GM12878 (cell line): ENCODE data around the gene GDAP2. TPM values are rescaled to one million over a fixed set of nuclear protein-coding genes. Genes with fewer than 3 reads are reported as not detected.

Experiments used
- ATAC-seq: fragments of 200-7000 bp; cut with Tn5 transposase; 3 replicates; pipeline ENCODE4 v1.9.1; 2020; ENCODE audit warnings: mild to moderate bottlenecking, moderate library complexity
- BruUV-seq: library from RNA; stranded (reverse); fragments of 400-500 nt; replicated peaks from 2 replicates; lab custom pipeline; 2021; lab: Mats Ljungman, UMichigan
- CTCF ChIA-PET: fragments of 300-600 bp; sonication (Branson Sonifier 250); formaldehyde crosslinking; extraction: SDS; loops from one replicate; lab custom pipeline; 2021; ENCODE audit warnings: inconsistent platforms; lab: Yijun Ruan, JAX
- POLR2A ChIA-PET: fragments of 350-600 bp; formaldehyde crosslinking; extraction: SDS; loops from one replicate; lab custom pipeline; 2021; ENCODE audit warnings: inconsistent platforms; lab: Charles Lee
- RAD21 ChIA-PET: fragments of 300-600 bp; sonication (Branson Sonifier 250); formaldehyde crosslinking; loops from one replicate; lab custom pipeline; 2023; ENCODE audit warnings: antibody characterized with exemption; ENCODE audit not compliant: unreplicated experiment; lab: Charles Lee
- SMC1A ChIA-PET: fragments of 300-600 bp; sonication (Branson Sonifier 250); formaldehyde crosslinking; loops from one replicate; lab custom pipeline; 2023; ENCODE audit not compliant: unreplicated experiment, uncharacterized antibody; lab: Charles Lee
- DNase-seq: peaks from one replicate; pipeline ENCODE4 v3.0.0-alpha.2; 2011; ENCODE audit warnings: low read depth, low spot score
- FAIRE-seq: peaks from 3 replicates; lab custom pipeline; 2011; peaks lifted over from hg19 to GRCh38; lab: Jason Lieb, UNC
- H2AFZ ChIP-seq: 2 replicates; pipeline ENCODE4 v1.6.0; 2011; ENCODE audit warnings: low read depth, low read length, control low read depth; ENCODE audit not compliant: control insufficient read depth
- H3K27ac ChIP-seq: 2 replicates; pipeline ENCODE4 v1.5.1; 2011; ENCODE audit warnings: control low read depth; ENCODE audit not compliant: control insufficient read depth, insufficient read depth
- H3K27me3 ChIP-seq, 2 experiments: replicated peaks in 1 of 2; 2 replicates each; pipeline versions ENCODE4 v1.6.0 to v1.6.1; 2011; ENCODE audit warnings: low read length in 1 of 2; ENCODE audit not compliant: control insufficient read depth in 2 of 2, insufficient read depth in 2 of 2
- H3K36me3 ChIP-seq, 2 experiments: 2 replicates each; pipeline ENCODE4 v1.5.1; 2011; ENCODE audit warnings: low read length in 1 of 2; ENCODE audit not compliant: control insufficient read depth in 2 of 2, insufficient read depth in 2 of 2
- H3K4me1 ChIP-seq: 2 replicates; pipeline ENCODE4 v1.6.1; 2011; ENCODE audit warnings: mild to moderate bottlenecking, low read length, moderate library complexity, mixed read lengths; ENCODE audit not compliant: control insufficient read depth, insufficient read depth
- H3K4me2 ChIP-seq: 2 replicates; pipeline ENCODE4 v1.6.0; 2011; ENCODE audit warnings: control low read depth; ENCODE audit not compliant: control insufficient read depth, insufficient read depth
- H3K4me3 ChIP-seq: fragments of 200-600 bp; sonication (generic); 2 replicates; pipeline ENCODE4 v1.5.1; 2016
- H3K79me2 ChIP-seq: 2 replicates; pipeline ENCODE4 v1.6.0; 2011; ENCODE audit warnings: low read length; ENCODE audit not compliant: control insufficient read depth, insufficient read depth
- H3K9ac ChIP-seq: 2 replicates; pipeline ENCODE4 v1.8.0; 2011; ENCODE audit warnings: low read length, control low read depth, mixed read lengths; ENCODE audit not compliant: control insufficient read depth, insufficient read depth
- H3K9me3 ChIP-seq: replicated peaks from 3 replicates; pipeline ENCODE4 v1.5.1; 2011; ENCODE audit warnings: mild to moderate bottlenecking, low read length; ENCODE audit not compliant: control insufficient read depth, insufficient read depth
- H4K20me1 ChIP-seq: 2 replicates; pipeline ENCODE4 v1.6.0; 2011; ENCODE audit not compliant: control insufficient read depth, insufficient read depth
- JUND ChIP-seq: IDR thresholded peaks from 2 replicates; pipeline ENCODE4 v1.6.1; 2012; ENCODE audit warnings: low read depth, mild to moderate bottlenecking, low read length, improper control_type of control experiment, moderate library complexity
- MEF2B ChIP-seq: fragments of 450-650 bp; IDR thresholded peaks from 2 replicates; pipeline ENCODE4 v1.6.1; 2018; ENCODE audit warnings: mild to moderate bottlenecking, moderate library complexity; ENCODE audit not compliant: partially characterized antibody, poor library complexity, severe bottlenecking
- ZBTB40 ChIP-seq: fragments of 450-650 bp; IDR thresholded peaks from 2 replicates; pipeline ENCODE4 v1.6.1; 2016; ENCODE audit warnings: mild to moderate bottlenecking, moderate library complexity, borderline replicate concordance
- WGBS: methylation state at CpG from one replicate; pipeline ENCODE4 v1.1.6; 2016; ENCODE audit warnings: low lambda C conversion rate; ENCODE audit not compliant: insufficient replicate concordance, insufficient coverage; ENCODE audit errors: missing lambda C conversion rate; 5-methylcytosine and 5-hydroxymethylcytosine counted together
- in situ Hi-C: fragments of 300-500 bp; cut with MboI; formaldehyde crosslinking; loops from 9 replicates; pipeline ENCODE4 v1.14.3; 2018; ENCODE audit warnings: mixed read lengths
- intact Hi-C: fragments of 100-400 bp; cut with micrococcal nuclease; formaldehyde crosslinking; loops from one replicate; pipeline ENCODE4 v1.14.2; 2022; ENCODE audit not compliant: unreplicated experiment
- polyA plus RNA-seq, 11 experiments: library from polyadenylated mRNA; depleted of rRNA in 4 of 11; unstranded in 6 of 11; stranded (reverse) in 5 of 11; fragments of >200 nt; fragmentation: Nextera tagmentation in 4 of 11; fragmentation: Illumina TruSeq in 1 of 11; extraction: Ambion mirVana in 4 of 11; extraction: Trizol in 1 of 11; gene quantifications; 1 replicate in 1 of 11; 2 replicates in 10 of 11; pipeline versions ENCODE4 v1.2.1 to v1.2.3, GENCODE V29; 2011 to 2016; ENCODE audit warnings: inconsistent platforms in 2 of 11, missing spikeins in 2 of 11, low read depth in 1 of 11
- total RNA-seq, 4 experiments: library from RNA; depleted of rRNA in 3 of 4; stranded (reverse); fragments of >200 nt in 3 of 4; fragmentation: Illumina TruSeq in 1 of 4; extraction: Trizol in 1 of 4; gene quantifications; 2 replicates each; pipeline versions ENCODE4 v1.2.1 to v1.2.3, GENCODE V29; 2013 to 2021

GDAP2 gene
- total and polyA plus RNA-seq, 10 of the 15 experiments (the other 5 are each of a cell fraction or from before 2014, with no cell fraction given) = 2.6 to 19.2 (median 11.4) TPM

DNA sequence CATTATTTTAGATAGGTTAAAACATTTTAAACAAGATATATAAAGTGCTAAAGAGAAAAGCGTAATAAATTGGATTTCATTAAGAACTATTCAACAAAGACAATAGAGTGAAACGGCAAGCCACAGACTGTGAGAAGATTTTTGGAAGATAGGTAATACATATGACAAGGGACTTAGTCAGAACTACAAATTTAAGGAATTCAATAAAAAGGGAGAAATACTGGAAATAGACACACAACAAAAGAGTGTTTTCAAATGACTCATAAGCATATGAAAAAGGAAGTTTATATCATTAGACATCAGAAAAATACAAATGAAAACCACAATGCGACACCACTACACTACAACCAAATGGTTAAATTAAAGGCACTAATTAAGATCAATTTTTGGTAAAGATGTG lies 90.5 kb downstream of the GDAP2 start (continued):
- no peak for TF ChIP-seq JUND

- FAIRE-seq = no peak
- H3K4me2 ChIP-seq = no peak overlapping the region
- WGBS = 0% methylated on average over 1 of the region's 1 CpG
- in situ Hi-C loops (no loop called here), intact Hi-C loops (no loop called here)
- ATAC-seq = no peak
- H3K4me1 ChIP-seq = no peaks in the 10 kb centered on the region
- no peak overlapping the region for H3K9ac ChIP-seq
- no peaks in the 10 kb centered on the region for H3K36me3 ChIP-seq
- TF ChIP-seq MEF2B = peak; percentile 19
- TF ChIP-seq ZBTB40 = no peak
- no TSS peak for BruUV-seq
- H3K27me3 ChIP-seq = no peaks in the 10 kb centered on the region
- ChIA-PET CTCF (no interaction called here), POLR2A (interaction anchor here (0.7 kb wide), 1 partner anchor 38 kb away, joined by 3 read pairs; no protein-coding TSS in a partner anchor), SMC1A (no interaction called here), RAD21 (no interaction called here)
- H4K20me1 ChIP-seq = no peaks in the 10 kb centered on the region
- H2AFZ ChIP-seq = no peak overlapping the region
- H3K79me2 ChIP-seq = no peaks in the 10 kb centered on the region
- no peaks in the 10 kb centered on the region for H3K9me3 ChIP-seq
- no peak overlapping the region for H3K4me3 ChIP-seq
- H3K27ac ChIP-seq = no peak overlapping the region
- no peak for DNase-seq
These were observed 93.4 kb downstream of the GDAP2 start for GRCh38 chr1:117836069-117836468.
